Activated T-cell treated with anti-CD3 and anti-CD28 coated beads, Interleukin-2, amount 50 U/mL, for 1 hour (primary cell): Measurements from ENCODE around the gene METTL13.

ENCODE experiments used
- DNase-seq: peaks from one replicate; pipeline ENCODE4 v3.0.0-alpha.2; 2020

Gene METTL13, protein sequence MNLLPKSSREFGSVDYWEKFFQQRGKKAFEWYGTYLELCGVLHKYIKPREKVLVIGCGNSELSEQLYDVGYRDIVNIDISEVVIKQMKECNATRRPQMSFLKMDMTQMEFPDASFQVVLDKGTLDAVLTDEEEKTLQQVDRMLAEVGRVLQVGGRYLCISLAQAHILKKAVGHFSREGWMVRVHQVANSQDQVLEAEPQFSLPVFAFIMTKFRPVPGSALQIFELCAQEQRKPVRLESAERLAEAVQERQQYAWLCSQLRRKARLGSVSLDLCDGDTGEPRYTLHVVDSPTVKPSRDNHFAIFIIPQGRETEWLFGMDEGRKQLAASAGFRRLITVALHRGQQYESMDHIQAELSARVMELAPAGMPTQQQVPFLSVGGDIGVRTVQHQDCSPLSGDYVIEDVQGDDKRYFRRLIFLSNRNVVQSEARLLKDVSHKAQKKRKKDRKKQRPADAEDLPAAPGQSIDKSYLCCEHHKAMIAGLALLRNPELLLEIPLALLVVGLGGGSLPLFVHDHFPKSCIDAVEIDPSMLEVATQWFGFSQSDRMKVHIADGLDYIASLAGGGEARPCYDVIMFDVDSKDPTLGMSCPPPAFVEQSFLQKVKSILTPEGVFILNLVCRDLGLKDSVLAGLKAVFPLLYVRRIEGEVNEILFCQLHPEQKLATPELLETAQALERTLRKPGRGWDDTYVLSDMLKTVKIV

DNA sequence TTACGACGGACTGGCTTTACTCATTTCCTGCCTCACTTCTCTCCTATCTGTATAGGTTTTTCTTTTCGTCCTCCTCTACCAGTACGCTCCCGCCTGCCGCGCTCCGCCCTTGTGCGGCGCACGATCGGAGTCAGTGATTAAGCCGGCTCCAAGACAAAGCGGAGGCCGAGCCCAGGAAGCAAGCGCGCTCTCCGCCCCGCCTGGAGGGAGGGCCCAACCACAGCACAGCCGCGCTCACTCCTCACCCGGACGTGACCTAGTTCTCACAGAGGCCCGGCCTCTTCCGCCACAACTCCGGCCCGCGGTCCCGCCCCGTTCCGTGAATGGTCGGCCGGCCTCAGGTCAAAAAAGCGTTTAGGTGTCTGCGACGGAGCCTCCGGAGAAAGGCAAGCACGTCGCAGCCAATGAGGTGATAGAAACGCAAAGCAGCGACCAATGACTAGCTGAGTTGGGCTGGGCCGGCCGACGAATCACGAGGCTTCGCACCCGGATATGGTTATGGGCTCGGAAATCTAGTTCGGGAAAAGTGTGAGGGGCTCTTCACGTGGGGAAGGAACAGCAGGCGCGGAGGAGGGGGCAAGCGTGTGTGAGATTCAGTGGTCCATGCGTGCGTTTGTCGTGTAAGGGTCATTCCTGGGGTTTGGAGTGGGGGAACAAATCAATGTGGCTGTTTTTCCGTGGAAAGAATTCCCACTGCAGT lies at the start of gene METTL13:
Gene METTL13 (plus strand): TSS at position 485 of the 700 bp plus-strand sequence. CDS start 308 bp downstream, outside the sequence.
- DNase-seq: peak; percentile 96

DNA sequence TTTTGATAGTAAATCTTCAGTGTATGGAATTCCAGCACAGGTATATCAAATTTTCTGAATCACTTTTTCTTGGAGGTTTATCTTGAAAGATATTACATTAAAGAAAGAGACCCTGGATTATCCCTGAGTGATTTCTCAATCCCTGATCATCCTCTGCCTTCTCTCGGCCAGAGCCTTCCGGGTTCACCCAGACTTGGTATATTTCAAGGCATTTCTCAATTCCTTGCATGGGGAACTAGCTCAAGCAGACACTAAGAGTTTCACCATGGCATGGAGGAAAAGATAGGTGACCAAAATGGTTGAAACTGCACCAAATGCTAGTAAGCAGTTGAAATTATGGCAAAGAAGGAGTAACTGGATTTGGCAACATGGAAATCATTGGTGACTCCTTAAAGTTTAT lies 45.3 kb upstream of the METTL13 start:
- no peak for DNase-seq

DNA sequence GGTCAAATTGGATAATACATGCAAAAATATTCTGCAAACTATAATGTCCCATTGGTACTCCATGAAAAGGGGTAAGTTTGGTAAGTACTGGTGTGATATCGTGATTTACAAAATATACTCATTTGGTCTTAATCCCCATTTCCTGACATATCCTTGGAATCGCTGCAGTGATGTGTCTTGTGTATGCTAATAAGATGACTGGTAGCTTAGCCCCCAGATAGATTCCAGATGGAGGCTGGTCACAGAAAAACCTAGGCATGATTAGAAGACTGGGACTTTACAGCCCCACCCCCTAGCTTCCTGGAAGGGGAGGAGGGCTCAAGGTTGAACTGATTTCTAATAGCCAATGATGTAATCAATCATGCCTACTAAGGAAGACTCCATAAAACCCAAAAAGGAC lies 42.5 kb upstream of the METTL13 start:
- no peak for DNase-seq

DNA sequence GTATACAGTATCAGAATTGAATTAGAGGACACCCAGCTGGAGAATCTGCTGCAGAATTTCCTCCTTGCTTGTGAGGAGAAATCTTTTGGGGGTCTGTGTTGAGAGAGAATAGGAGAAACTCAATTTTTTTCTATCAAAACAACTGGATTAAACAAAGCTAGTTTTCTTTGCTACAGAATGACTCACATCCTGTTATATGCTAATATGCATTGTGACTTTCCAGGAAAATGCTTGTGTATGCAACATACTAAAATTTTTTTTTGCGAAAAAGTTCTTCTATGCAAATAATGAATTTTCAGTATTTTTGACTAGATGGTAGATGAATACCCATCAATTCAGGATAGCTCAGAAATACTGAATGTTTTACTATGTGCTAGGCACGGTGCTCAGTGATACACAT lies 41.8 kb upstream of the METTL13 start:
- no peak for DNase-seq

DNA sequence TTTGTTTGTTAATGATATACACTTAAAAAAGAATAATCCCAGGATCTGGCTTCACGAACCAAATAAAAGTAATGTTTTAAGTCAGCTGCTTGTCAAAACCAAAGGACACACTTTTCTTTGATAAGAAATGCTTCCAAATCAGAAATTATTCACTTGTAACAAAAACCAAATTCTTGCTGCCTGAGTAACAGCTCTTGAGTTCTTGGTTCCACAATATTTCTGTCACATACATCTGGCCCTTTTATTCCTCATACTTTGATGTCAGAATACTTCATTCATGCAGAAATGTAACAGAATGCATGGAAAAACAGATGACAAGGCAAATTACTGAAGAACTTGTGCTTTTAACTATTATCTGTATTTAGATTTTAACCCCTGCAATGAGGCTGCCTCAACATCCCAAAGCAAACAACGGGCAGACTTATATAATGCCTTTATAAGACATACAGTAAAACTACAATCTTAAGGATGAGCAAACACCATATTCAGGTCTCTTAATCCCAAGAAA lies 41.0 kb upstream of the METTL13 start:
- no peak for DNase-seq

DNA sequence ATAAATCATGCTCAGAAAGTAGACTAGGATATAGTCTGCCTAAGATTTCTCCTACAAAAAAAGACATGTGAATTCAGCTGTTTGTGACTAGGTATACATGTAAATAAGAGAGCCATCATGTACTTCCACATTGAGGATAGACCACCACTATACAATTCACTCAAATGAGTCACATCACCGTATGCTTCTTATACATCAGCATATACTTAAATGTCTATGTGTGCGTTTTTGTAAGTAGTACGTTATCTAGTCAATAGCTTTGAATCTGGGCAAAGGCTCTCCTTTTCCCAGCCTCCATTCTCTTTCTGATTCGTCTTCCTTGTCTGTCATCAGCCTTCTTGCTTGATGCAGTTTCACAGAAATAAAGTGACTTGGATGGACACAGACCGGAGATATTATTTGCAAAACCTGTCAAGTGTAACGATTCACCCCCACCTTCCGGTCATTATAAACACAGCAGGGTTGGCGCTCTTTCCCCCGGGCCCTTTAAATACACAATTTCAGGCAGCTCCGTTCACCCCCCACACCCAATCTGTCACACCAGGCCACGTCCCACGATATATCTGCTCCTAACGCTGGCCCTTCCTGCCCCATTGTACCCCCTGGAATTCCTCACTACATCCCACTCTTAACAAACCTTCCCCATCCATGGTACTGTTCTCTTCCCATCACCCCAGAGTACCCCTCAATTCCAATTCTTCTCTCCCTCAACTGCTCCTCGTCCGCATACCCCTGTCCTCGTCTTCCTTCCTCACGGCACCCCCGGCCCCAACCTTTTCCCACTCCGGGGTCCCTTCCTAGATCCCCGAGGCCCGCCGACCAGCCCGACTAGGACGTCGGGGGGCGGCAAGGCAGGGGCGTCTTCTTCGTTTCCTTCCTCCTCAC lies 40.2 kb upstream of the METTL13 start:
- DNase-seq: peak; percentile 38

DNA sequence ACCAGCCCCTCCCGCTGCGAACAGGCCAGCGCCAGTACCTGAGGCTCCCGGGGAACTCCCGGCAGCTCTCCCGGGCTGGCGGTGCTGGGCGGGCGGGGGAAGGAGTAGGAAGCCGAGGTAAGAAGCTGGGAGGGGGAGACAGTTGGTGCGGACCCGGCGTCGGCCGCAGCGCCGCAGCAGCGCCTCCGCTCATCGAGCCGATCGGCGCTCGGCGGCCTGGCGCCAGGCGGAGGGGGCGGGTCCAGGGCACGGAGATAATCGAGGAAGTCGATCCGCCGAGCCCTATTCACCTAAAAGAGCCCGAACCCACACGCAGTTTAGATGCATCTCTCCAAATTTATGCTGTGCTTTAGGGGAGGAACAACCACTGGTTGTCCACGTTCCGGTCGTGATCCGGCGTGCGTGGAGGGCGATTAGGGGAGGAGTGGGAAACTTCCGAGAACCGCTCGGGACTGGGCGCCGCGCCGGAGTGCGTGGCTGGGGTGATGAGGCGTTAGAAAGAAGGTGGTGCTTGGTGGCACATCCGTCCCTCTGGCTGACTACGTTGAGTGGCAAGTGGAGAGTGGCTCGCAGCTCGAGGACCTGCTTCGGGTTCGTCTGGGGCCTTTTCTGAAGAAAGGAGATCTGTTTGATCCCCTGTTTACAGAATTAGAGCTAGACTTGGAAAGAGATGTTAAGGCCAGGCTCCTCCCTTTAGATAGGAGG lies 39.4 kb upstream of the METTL13 start, which contains the start of gene VAMP4:
Gene VAMP4 (minus strand): TSS at position 194 of the 705 bp plus-strand sequence. CDS start 3,651 bp downstream, outside the sequence.
- peak; percentile 88 for DNase-seq

DNA sequence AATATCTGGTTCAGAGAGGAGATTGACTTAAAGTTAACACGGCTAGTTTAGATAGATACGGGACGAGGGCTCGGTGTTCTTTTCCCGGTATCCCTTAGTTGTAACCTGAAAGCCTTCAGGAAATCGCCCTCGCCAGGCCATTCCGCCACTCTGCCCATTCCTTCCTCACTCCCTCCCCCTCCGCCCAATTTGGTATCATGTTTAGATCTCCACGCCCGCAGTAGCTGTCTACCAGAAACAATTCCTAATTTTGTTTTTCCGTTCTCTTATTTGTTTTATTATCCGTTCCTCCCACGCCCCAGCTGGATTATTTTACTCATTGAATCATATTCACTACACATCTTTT lies 38.9 kb upstream of the METTL13 start:
- no peak for DNase-seq

DNA sequence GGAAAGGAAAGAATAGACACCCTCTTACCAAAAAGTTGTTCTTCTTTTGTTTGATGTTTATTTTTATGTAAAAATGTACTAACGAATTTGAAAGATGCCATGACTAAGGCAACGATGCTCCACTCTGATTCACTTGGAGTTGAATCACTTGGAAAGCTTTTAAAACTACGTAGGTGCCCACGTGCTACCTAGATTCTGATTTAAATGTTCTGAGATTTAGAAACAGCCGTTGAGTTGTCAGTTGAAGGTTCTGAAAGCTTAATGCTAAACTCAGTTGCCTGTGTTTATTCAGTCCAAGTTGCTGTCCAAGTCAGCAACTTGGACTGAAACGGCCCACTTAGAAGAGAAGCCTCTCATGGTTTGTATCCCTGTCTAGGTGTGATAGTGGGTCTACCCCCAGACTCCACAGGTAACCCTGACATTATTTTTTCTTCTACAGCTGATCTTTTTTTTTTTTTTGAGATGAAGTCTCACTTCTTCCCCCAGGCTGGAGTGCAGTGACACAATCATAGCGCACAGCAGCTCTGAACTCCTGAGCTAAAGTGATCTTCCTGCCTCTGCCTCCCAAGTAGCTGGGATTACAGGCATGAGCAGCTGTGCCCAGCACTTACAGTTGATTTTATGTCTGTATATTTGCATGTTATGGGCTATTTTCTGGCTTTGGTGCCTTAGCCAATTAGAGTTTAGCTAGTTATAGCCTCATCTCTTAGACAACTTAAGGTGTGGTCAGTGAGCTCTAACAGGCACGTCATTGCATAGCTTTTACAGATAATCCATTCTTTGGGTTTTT lies 38.2 kb upstream of the METTL13 start:
- DNase-seq: no peak

DNA sequence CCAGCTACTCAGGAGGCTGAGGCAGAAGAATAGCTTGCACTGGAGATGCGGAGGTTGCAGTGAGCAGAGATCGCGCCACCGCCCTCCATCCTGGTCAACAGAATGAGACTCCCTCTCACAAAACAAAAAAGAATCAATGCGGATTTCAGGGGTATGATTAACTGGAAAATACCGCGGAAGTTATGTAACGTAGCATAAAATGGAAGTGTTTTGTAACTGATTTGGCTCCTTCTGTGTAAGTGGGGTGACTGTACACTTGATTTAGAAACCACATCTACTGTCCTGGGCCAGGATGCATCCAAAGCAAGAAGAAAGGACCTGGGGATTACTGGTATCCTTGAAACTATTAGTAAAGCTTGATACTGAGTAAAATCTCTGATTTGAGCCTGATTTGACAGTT lies 36.5 kb upstream of the METTL13 start:
- DNase-seq: no peak

DNA sequence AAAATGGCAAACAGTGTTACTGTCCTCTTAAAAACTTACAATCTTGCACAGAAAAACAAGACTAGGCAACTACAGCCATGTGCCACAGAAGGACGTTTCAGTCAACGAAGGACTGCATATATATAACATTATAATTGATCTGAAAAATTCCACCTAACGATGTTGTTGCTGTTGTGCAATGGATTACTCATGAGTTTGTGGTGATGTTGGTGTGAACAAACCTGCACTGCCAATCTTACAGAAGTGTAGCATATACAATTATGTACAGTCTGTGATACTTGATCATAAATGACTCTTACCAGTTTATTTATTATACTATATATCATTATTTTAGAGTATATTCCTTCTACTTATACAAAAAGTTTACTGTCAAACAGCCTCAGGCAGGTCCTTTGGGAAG lies 32.8 kb upstream of the METTL13 start:
- DNase-seq: no peak

DNA sequence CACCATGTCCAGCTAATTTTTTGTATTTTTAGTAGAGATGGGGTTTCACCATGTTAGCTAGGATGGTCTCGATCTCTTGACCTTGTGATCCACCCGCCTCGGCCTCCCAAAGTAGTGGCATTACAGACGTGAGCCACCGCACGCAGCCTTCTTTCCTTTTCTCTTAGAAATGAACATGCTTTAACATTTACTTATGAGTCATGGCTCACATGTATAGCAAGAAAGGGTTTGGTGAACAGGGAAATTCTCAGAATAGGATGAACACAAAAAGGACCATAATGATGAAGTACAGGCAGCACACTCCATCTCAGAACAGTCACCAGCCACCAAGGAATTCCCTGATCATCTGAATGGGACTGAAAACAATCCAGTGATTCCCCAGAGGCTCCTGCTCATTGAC lies 30.2 kb upstream of the METTL13 start:
- no peak for DNase-seq

DNA sequence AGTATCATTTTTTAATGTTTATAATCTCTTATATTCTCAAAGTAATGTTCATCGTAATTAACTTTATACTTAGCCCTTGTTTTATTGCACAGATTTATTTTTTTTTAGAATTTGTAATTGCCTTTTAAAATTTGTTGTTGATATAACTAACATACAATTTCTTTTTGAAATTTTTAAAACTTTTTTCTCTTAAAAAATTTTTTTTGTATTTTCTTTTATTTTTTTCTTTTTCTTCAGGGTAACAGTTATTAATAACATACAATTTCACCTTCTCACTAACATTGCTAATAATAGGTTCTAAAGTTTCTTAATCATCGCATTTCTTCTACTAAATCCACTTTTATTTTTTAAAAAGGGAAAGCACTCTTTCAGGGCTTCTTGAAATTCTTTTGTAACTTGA lies 28.3 kb upstream of the METTL13 start:
- no peak for DNase-seq

DNA sequence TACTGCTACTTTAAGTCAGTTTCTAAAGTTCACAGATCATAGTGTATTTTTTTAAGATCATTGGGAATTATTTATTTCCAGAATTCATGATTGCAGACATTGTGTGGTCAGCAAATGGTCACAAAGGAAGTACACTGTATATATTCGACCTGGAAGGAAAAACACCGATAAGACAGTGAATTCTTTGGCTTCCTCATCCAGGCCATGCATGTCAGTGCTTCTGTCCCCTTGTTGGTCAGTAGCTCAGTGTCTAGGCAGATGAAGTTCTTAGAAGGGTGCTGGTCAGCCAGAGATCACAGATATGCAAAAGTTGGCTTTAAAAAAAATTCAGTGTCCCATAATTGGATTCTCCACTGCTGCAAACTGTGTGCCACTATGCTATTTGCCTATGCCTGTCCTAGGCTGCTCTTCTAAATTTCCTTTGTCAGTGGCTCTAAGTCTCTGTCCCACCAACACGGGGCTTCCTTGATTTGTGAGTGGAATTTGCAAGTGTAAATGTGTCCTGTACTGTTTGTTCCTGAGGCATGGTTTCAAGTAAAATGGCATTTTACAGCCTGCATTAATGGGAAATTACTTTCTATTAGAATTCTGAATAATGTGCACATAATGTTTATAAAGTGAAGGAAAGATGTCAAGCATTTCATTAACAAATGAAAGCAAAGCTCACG lies 27.6 kb upstream of the METTL13 start:
- no peak for DNase-seq

DNA sequence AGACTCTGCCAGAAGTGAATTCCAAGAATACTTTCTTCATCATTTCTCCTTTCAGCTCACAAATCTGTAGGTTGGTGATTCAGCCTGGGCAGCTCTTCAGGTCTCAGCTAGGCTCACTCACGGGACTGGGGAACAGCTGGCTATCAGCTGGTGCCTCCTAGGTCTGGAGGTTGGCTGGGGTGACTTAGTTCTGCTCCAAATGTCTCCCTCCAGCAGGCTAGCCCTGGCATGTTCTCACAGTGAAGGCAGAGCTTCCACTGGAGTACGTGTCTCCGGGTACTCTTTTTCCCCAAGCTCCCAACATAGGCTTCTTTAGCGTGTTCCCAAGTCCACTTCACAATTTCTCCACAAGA lies 27.1 kb upstream of the METTL13 start:
- no peak for DNase-seq

DNA sequence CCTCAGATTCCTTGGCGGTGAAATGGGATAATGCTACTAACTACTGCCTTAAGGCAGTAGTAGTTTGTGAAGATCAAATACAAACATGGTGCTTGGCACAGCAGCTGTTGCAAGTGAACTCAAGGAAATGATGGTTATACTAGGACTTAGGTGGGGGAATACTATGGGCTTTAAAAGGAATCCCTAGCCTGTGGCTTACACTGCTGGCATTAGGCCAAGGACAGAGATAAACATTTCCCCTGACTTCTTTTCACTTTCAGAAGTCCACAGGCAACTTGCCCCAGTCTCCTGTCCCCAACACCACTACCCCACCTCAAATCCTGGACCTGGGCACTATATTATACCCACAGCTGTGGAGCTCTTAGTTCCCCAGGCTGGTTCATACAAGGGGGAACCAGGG lies 26.5 kb upstream of the METTL13 start:
- DNase-seq: no peak

DNA sequence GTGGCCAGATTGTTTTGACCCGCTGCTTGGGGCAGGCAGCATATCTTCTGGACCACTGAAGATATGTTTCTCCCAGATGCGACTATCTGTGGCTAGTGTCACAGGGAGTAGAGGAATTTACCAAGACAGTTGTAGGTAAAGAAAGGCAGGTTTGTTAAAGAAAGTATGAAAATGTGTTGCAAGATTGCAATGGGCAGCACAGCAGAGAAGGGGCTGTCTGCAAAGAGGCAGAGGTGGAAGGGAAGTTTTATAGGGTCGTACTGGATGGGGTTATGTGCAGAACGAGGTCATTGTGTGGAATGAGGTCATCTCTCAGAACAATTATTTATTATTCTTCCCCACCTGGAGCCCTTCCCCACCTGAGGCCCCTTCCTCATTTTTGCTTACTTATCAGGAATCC lies 24.6 kb upstream of the METTL13 start:
- DNase-seq: no peak

DNA sequence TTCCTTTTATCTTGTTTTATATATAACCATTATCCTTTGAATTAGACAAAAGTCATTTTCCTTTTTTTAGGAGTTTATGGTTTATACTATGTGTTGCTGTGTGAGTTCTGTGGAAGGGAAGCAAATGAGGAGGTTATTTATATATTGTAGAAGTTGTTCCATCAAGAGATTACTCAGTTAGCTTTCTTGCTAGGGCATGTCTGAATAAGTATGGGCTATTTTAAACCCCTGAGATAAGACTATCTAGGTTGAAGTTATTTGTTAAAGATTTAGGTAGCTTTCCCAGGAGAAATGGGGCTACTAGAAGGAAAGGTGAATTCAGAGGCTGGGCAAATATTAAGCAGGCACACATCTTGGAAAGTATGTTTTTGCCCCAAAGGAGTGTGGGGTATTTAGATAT lies 23.4 kb upstream of the METTL13 start:
- DNase-seq: no peak

DNA sequence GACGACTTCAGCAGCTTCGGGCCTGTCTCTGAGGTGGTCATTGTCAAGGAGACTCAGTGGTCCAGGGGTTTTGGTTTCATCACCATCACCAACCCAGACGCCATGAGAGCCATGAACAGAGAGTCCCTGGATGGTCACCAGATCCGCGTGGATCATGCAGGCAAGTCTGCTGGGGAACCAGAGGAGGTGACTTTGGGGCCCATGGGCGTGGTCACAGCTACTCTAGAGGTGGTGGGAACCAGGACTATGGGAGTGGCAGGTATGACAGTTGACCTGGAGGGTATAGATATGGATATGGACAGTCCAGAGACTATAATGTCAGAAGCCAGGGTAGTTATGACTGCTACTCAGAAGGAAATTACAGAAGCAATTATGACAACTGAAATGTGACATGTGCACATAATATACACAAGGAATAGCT lies 19.3 kb upstream of the METTL13 start:
- DNase-seq: no peak

DNA sequence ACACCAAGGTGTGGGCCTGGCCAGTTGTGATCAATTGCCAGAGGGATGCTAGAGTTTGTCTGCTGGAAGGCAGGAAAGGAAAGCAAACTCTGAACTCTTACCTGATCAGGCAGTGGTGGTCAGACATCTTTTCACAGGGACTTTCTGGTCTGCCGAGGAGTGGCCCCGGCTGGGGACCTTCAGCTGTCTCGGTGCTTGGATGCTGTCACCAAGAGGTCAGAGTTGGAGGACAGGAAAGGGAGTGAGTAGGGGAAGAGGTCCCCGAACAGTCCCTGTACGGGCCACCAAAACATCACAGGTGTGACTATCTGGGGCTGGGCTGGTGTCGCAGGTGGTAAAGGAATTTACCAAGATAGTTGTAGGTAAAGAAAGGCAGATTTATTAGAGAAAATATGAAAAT lies 17.7 kb upstream of the METTL13 start:
- no peak for DNase-seq

DNA sequence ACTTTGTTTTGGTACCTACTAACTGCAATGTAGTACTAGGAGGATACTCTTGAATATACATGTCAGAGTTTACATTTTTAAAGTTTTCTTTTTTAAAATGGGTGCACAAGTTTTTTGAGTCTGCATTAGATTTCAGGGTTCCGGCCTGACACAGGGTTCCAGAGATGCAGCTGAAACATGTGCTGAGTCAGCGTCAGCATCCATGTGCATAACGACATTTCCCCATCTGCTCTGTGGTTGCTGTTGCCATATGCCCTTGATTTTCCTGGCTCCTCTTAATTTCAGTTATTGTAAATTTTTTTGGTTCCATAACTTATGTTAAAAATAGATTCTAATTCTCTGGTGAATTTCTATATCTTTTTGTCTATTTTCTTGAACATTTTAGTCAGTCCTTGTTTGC lies 12.3 kb upstream of the METTL13 start:
- no peak for DNase-seq
